Mesothelial cell of epicardium (in vitro differentiated cells): ENCODE measurements around the gene GFRA1. TPM values are rescaled to one million over a fixed set of nuclear protein-coding genes. Genes with fewer than 3 reads are reported as not detected.

ENCODE experiments used
- DNase-seq, 2 experiments: peaks; one replicate each; pipeline ENCODE4 v3.0.0; 2021; ENCODE audit warnings: low spot score in 2 of 2; ENCODE audit not compliant: unreplicated experiment in 2 of 2
- H3K27ac Mint-ChIP-seq: 2 replicates; pipeline ENCODE4 v1.8.0; 2021; ENCODE audit warnings: mixed read lengths
- H3K27me3 Mint-ChIP-seq: 2 replicates; pipeline ENCODE4 v1.8.0; 2021; ENCODE audit warnings: low read depth, mixed read lengths
- H3K36me3 Mint-ChIP-seq: 2 replicates; pipeline ENCODE4 v1.8.0; 2021; ENCODE audit warnings: mixed read lengths
- H3K4me1 Mint-ChIP-seq: 2 replicates; pipeline ENCODE4 v1.8.0; 2021; ENCODE audit warnings: mixed read lengths
- H3K4me3 Mint-ChIP-seq: 2 replicates; pipeline ENCODE4 v1.8.0; 2021; ENCODE audit warnings: mild to moderate bottlenecking, moderate library complexity, mixed read lengths
- H3K9me3 Mint-ChIP-seq: 2 replicates; pipeline ENCODE4 v1.8.0; 2021; ENCODE audit warnings: mixed read lengths
- CTCF ChIP-seq: fragments of 200-600 bp; sonication (generic); IDR thresholded peaks from one replicate; pipeline ENCODE4 v1.5.0; 2021; ENCODE audit warnings: antibody characterized with exemption; ENCODE audit not compliant: unreplicated experiment
- total RNA-seq: library from RNA; stranded (reverse); gene quantifications from 3 replicates; pipeline ENCODE4 v1.2.1, GENCODE V29; 2021

Gene GFRA1
- total RNA-seq, 1 donor from 2014 or later: 40.8 TPM

DNA sequence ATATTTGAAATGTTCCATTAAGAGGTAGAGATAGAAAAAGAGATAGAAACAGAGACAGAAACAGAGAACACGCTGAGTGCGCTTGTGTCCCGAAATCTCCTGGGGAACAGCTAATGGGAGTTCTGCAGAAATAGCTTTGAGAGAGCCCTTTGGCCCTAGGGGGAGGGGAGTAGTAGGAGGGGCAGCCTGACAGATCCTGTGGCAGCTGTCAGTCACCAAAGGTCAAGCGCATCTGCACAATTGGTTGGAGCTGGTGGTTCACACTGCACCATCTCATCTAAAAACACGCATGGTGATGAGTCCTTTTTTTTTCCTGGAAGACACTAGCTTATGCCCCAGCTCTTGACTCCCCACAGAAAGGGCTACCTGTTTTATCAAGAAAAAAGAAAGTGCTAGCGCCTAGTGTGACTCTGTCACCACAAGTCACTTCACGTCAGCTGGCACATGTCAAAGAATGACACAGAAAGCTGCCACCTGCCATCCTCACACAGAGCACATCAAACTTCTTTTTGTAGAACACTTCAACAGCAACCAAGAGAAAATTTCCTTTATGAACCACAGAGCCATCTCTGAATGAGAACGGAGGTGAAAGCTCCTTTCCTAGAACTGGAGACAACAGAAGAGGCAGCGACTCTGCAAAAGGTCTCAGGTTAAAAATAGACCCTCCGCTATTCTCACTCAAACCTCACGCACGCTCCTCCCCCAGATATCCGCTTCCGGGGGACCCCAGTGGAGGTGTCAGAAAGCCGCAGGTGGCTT, 125.7 kb downstream of the GFRA1 start:
- H3K27ac Mint-ChIP-seq: no peak overlapping the region
- peaks cover 4% of the 10 kb centered on the region for H3K36me3 Mint-ChIP-seq
- H3K27me3 Mint-ChIP-seq: no peaks in the 10 kb centered on the region
- H3K9me3 Mint-ChIP-seq: peaks cover 7% of the 10 kb centered on the region
- no peak overlapping the region for H3K4me3 Mint-ChIP-seq
- no peak for TF ChIP-seq CTCF
- peaks cover 4% of the 10 kb centered on the region for H3K4me1 Mint-ChIP-seq
- no peak for DNase-seq

DNA sequence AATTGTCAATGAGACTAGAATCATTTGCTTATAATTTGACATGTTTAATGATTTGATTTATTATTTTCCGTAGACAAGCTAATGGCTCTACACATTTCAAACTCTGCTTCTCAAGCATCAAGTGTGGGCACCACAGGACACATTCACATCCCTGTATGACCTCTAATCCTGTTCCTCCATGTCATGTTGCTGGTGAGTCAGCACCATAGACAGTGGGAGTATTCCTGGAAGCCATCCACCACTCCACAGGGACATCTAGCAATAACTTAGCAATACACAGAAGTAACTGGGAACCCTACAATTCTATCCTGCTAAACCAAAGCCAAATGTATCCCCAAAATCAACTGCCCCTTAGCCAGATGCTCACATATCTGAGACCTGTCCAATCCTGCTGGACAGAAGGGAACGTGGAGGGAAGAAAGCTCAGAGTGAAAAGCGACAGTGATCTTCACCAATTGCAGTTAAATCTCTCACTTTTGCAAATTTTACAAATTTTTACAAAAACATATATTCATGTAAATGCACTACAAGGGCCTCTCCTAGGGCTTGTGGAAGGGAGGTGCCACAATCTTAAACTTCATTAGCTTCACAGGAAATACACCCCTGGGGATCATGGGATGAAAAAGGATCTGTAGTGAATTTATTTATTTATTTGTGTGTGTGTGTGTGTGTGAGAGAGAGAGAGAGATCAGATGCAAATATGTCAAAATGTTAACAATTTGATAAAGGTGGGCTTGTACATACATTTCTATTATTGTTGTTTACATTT, 126.5 kb downstream of the GFRA1 start:
- TF ChIP-seq CTCF: no peak
- H3K27ac Mint-ChIP-seq: no peak overlapping the region
- H3K9me3 Mint-ChIP-seq: no peaks in the 10 kb centered on the region
- no peak overlapping the region for H3K4me3 Mint-ChIP-seq
- H3K4me1 Mint-ChIP-seq: peaks cover 4% of the 10 kb centered on the region
- DNase-seq: no peak
- H3K27me3 Mint-ChIP-seq: no peaks in the 10 kb centered on the region
- H3K36me3 Mint-ChIP-seq: no peaks in the 10 kb centered on the region

DNA sequence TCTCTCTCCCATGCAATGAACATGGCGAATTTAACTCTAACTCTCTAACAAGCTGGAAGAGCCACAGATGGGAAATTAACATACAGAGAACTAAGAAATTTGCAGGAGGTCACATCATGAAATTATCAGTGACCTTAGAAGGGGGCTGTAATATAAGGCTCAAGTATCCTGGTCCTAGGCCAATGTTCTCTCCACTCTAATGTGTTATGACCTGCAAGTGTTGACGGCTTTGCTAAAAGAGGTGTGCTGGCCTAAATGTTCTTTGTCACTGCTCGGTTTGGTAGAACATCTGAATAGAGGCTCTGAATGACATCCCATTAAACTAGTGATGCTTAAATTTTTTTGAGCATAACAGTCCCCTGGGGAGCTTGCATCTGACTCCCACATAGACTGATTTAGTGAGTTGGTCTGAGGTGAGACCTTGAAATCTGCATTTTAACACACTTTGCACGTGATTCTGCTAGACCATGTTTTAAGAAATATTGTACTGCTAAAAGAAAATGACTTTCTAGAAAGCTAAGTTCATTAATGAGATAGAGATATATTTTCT, 129.3 kb downstream of the GFRA1 start:
- H3K4me1 Mint-ChIP-seq: peaks cover 10% of the 10 kb centered on the region
- TF ChIP-seq CTCF: no peak
- no peak overlapping the region for H3K27ac Mint-ChIP-seq
- no peak for DNase-seq
- H3K9me3 Mint-ChIP-seq: no peaks in the 10 kb centered on the region
- H3K36me3 Mint-ChIP-seq: no peaks in the 10 kb centered on the region
- H3K4me3 Mint-ChIP-seq: no peak overlapping the region
- no peaks in the 10 kb centered on the region for H3K27me3 Mint-ChIP-seq

- Mint-ChIP-seq H3K9me3 (no peaks in the 10 kb centered on the region), H3K36me3 (no peaks in the 10 kb centered on the region), H3K27ac (no peak overlapping the region), H3K4me1 (peaks cover 11% of the 10 kb centered on the region), H3K4me3 (no peak overlapping the region), H3K27me3 (no peaks in the 10 kb centered on the region)
- no peak for DNase-seq
- no peak for TF ChIP-seq CTCF
These were observed 131.2 kb downstream of the GFRA1 start for GRCh38 chr10:116141855-116142254.

GRCh38 chr10:116141246-116141645, 131.8 kb downstream of the GFRA1 start:
- Mint-ChIP-seq H3K4me3 (no peak overlapping the region), H3K4me1 (peaks cover 11% of the 10 kb centered on the region), H3K27me3 (no peaks in the 10 kb centered on the region), H3K36me3 (no peaks in the 10 kb centered on the region), H3K27ac (no peak overlapping the region), H3K9me3 (no peaks in the 10 kb centered on the region)
- no peak for DNase-seq
- TF ChIP-seq CTCF: no peak
